HepG2 (cell line): ENCODE data around the gene CCZ1B.
"Not testable (repeated sequence)": the region's sequence is repeated elsewhere in the genome, so short reads cannot be mapped to it uniquely, and the experiment has no call there.

Source experiments
- CENPT ChIP-seq: sonication (generic); formaldehyde crosslinking; IDR thresholded peaks from 2 replicates; pipeline ENCODE4 v1.8.0; 2022; ENCODE audit warnings: low read depth, mild to moderate bottlenecking, moderate library complexity, missing genetic modification reagents
- CHD2 ChIP-seq: IDR thresholded peaks from 2 replicates; pipeline ENCODE4 v1.6.1; 2011; ENCODE audit warnings: low read depth, low read length, improper control_type of control experiment
- HNRNPUL1 ChIP-seq: fragments of 200-400 bp; formaldehyde crosslinking; IDR thresholded peaks from 2 replicates; pipeline ENCODE4 v1.6.1; 2017; ENCODE audit warnings: low read depth, mild to moderate bottlenecking, low read length, moderate library complexity
- SP2 ChIP-seq: sonication (generic); formaldehyde crosslinking; IDR thresholded peaks from 2 replicates; pipeline ENCODE4 v1.5.1; 2020; ENCODE audit warnings: mild to moderate bottlenecking, missing genetic modification reagents
- TAF1 ChIP-seq: sonication (generic); formaldehyde crosslinking; IDR thresholded peaks from 2 replicates; pipeline ENCODE4 v1.4.0; 2020; ENCODE audit warnings: missing genetic modification reagents
- ZBTB7A ChIP-seq: sonication (generic); formaldehyde crosslinking; IDR thresholded peaks from 2 replicates; pipeline ENCODE4 v1.8.0; 2022; ENCODE audit warnings: mild to moderate bottlenecking, missing genetic modification reagents
- ZFP36 ChIP-seq: fragments of 150-350 bp; IDR thresholded peaks from 2 replicates; pipeline ENCODE4 v1.6.1; 2018; ENCODE audit warnings: borderline replicate concordance, low read length, low read depth; ENCODE audit not compliant: partially characterized antibody
- ZNF138 ChIP-seq: sonication (generic); formaldehyde crosslinking; IDR thresholded peaks from 2 replicates; pipeline ENCODE4 v1.5.0; 2020; ENCODE audit warnings: mild to moderate bottlenecking, low read depth, missing genetic modification reagents
- ZNF343 ChIP-seq: sonication (generic); formaldehyde crosslinking; IDR thresholded peaks from 2 replicates; pipeline ENCODE4 v1.4.0; 2020; ENCODE audit warnings: mild to moderate bottlenecking, missing genetic modification reagents
- ZNF563 ChIP-seq: sonication (generic); formaldehyde crosslinking; IDR thresholded peaks from 2 replicates; pipeline ENCODE4 v1.8.0; 2022; ENCODE audit warnings: mild to moderate bottlenecking, moderate library complexity, missing genetic modification reagents
- TF ChIP-seq, protein P1 (sequence below): sonication (generic); formaldehyde crosslinking; IDR thresholded peaks from 2 replicates; pipeline ENCODE4 v1.4.0; 2020; ENCODE audit warnings: missing genetic modification reagents
- TF ChIP-seq, protein P2 (sequence below): sonication (generic); formaldehyde crosslinking; IDR thresholded peaks from 2 replicates; pipeline ENCODE4 v1.4.0; 2020; ENCODE audit warnings: missing genetic modification reagents
- TF ChIP-seq, protein P3 (sequence below): sonication (generic); formaldehyde crosslinking; IDR thresholded peaks from 2 replicates; pipeline ENCODE4 v1.5.0; 2020; ENCODE audit warnings: mild to moderate bottlenecking, missing genetic modification reagents, moderate library complexity
- TF ChIP-seq, protein P4 (sequence below): sonication (generic); formaldehyde crosslinking; IDR thresholded peaks from 2 replicates; pipeline ENCODE4 v1.8.1; 2023; ENCODE audit warnings: mild to moderate bottlenecking, missing genetic modification reagents, borderline replicate concordance

DNA sequence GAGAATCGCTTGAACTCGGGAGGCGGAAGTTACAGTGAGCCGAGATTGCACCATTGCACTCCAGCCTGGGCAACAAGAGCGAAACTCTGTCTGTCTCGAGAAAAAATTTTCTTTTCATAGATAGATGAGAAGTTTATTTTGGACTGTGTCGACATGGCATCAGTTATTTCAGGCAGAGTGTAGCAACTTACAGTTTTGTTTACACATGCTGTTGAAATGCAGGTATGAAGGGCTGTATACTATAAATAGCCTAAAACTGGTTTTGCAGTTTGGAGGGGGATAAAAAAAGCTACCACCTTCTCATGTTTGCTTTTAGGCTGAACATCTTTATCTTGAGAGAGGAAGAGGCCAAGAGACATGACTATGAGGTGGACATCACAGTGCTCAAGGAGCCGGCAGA is 28.0 kb downstream of the CCZ1B start:
- TF ChIP-seq ZNF343 (CRISPR knock-in tag); TAF1 (CRISPR knock-in tag); CENPT (CRISPR knock-in tag); ZFP36; ZBTB7A; ZNF563 (CRISPR knock-in tag); SP2 (CRISPR knock-in tag); ZNF138 (CRISPR knock-in tag); HNRNPUL1; CHD2: not testable (repeated sequence)
- TF ChIP-seq, protein P1, sequence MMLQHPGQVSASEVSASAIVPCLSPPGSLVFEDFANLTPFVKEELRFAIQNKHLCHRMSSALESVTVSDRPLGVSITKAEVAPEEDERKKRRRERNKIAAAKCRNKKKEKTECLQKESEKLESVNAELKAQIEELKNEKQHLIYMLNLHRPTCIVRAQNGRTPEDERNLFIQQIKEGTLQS, result not testable (repeated sequence)
- TF ChIP-seq, protein P2, sequence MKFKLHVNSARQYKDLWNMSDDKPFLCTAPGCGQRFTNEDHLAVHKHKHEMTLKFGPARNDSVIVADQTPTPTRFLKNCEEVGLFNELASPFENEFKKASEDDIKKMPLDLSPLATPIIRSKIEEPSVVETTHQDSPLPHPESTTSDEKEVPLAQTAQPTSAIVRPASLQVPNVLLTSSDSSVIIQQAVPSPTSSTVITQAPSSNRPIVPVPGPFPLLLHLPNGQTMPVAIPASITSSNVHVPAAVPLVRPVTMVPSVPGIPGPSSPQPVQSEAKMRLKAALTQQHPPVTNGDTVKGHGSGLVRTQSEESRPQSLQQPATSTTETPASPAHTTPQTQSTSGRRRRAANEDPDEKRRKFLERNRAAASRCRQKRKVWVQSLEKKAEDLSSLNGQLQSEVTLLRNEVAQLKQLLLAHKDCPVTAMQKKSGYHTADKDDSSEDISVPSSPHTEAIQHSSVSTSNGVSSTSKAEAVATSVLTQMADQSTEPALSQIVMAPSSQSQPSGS (CRISPR knock-in tag), result not testable (repeated sequence)
- TF ChIP-seq, protein P3, sequence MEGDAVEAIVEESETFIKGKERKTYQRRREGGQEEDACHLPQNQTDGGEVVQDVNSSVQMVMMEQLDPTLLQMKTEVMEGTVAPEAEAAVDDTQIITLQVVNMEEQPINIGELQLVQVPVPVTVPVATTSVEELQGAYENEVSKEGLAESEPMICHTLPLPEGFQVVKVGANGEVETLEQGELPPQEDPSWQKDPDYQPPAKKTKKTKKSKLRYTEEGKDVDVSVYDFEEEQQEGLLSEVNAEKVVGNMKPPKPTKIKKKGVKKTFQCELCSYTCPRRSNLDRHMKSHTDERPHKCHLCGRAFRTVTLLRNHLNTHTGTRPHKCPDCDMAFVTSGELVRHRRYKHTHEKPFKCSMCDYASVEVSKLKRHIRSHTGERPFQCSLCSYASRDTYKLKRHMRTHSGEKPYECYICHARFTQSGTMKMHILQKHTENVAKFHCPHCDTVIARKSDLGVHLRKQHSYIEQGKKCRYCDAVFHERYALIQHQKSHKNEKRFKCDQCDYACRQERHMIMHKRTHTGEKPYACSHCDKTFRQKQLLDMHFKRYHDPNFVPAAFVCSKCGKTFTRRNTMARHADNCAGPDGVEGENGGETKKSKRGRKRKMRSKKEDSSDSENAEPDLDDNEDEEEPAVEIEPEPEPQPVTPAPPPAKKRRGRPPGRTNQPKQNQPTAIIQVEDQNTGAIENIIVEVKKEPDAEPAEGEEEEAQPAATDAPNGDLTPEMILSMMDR, result not testable (repeated sequence)
- TF ChIP-seq, protein P4, sequence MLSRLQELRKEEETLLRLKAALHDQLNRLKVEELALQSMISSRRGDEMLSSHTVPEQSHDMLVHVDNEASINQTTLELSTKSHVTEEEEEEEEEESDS (CRISPR knock-in tag), result not testable (repeated sequence)
